ENCODE results near the gene BMP6. TPM values are rescaled to one million over a fixed set of nuclear protein-coding genes. Genes with fewer than 3 reads are reported as not detected.

BMP6 gene
- total and polyA plus RNA-seq, 2 experiments from 2014 or later, result 0.74 TPM; not detected in 1

- no peaks in the 10 kb centered on the region for H3K9me3 ChIP-seq (ENCODE audit: low read depth)
- H3K36me3 ChIP-seq, result no peaks in the 10 kb centered on the region
- H3K27ac ChIP-seq, result no peak overlapping the region
- no peaks in the 10 kb centered on the region for H3K27me3 ChIP-seq
- TF ChIP-seq, protein P1, sequence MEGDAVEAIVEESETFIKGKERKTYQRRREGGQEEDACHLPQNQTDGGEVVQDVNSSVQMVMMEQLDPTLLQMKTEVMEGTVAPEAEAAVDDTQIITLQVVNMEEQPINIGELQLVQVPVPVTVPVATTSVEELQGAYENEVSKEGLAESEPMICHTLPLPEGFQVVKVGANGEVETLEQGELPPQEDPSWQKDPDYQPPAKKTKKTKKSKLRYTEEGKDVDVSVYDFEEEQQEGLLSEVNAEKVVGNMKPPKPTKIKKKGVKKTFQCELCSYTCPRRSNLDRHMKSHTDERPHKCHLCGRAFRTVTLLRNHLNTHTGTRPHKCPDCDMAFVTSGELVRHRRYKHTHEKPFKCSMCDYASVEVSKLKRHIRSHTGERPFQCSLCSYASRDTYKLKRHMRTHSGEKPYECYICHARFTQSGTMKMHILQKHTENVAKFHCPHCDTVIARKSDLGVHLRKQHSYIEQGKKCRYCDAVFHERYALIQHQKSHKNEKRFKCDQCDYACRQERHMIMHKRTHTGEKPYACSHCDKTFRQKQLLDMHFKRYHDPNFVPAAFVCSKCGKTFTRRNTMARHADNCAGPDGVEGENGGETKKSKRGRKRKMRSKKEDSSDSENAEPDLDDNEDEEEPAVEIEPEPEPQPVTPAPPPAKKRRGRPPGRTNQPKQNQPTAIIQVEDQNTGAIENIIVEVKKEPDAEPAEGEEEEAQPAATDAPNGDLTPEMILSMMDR (IDR thresholded peaks at IDR 0.05; ENCODE audit: low read depth, low read length), result no peak
- no peak overlapping the region for H3K4me3 ChIP-seq
- no peak for DNase-seq (ENCODE audit: low read depth in 1 of 2, low spot score in 1 of 2)
- no peaks in the 10 kb centered on the region for H3K4me1 ChIP-seq (ENCODE audit: low read depth)
Observed at GRCh38 chr6:7920425-7920824, 194.5 kb downstream of the BMP6 start.

- Histone ChIP-seq H3K4me1 (ENCODE audit: low read depth) (no peaks in the 10 kb centered on the region), H3K27me3 (no peaks in the 10 kb centered on the region), H3K4me3 (no peak overlapping the region), H3K27ac (no peak overlapping the region), H3K9me3 (ENCODE audit: low read depth) (no peaks in the 10 kb centered on the region), H3K36me3 (no peaks in the 10 kb centered on the region)
- DNase-seq (ENCODE audit: low read depth in 1 of 2, low spot score in 1 of 2), result no peak
- TF ChIP-seq, protein P1 (IDR thresholded peaks at IDR 0.05; ENCODE audit: low read depth, low read length), result no peak
Observed at GRCh38 chr6:7921046-7921445, 195.1 kb downstream of the BMP6 start.

GRCh38 chr6:7921632-7922092 is 195.8 kb downstream of the BMP6 start:
- H3K4me1 ChIP-seq (ENCODE audit: low read depth), result no peaks in the 10 kb centered on the region
- no peak overlapping the region for H3K27ac ChIP-seq
- no peak overlapping the region for H3K4me3 ChIP-seq
- H3K9me3 ChIP-seq (ENCODE audit: low read depth), result no peaks in the 10 kb centered on the region
- H3K36me3 ChIP-seq, result no peaks in the 10 kb centered on the region
- TF ChIP-seq, protein P1 (IDR thresholded peaks at IDR 0.05; ENCODE audit: low read depth, low read length), result no peak
- H3K27me3 ChIP-seq, result no peaks in the 10 kb centered on the region
- peak in 1 of 2 donors; percentile 56 for DNase-seq (ENCODE audit: low read depth in 1 of 2, low spot score in 1 of 2)

DNA sequence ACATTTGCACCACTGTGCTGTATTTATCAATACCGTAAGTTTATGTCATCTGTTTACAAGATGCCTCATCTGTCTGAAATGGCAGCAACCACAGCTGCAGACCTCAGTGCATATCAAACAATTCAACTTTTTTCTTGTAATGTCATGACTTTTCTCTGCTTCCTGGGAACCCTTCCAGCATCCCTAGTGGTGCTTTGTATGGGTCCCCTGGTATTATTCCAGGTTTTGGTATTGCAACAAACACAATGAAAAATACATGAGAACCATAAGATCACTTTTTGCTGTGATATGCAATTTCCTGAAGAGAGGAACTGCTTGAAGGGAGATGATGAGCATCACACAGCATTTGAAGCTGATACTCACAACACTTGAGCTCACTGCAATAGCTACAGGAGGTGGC is 196.7 kb downstream of the BMP6 start:
- DNase-seq (ENCODE audit: low read depth in 1 of 2, low spot score in 1 of 2), result peak in 1 of 2 donors; percentile 80
- TF ChIP-seq, protein P1 (IDR thresholded peaks at IDR 0.05; ENCODE audit: low read depth, low read length), result no peak
- Histone ChIP-seq H3K9me3 (ENCODE audit: low read depth) (no peaks in the 10 kb centered on the region), H3K4me1 (ENCODE audit: low read depth) (no peaks in the 10 kb centered on the region), H3K27me3 (no peaks in the 10 kb centered on the region), H3K36me3 (no peaks in the 10 kb centered on the region), H3K27ac (no peak overlapping the region), H3K4me3 (no peak overlapping the region)

- no peak for DNase-seq (ENCODE audit: low read depth in 1 of 2, low spot score in 1 of 2)
- TF ChIP-seq, protein P1 (IDR thresholded peaks at IDR 0.05; ENCODE audit: low read depth, low read length), result no peak
- Histone ChIP-seq H3K36me3 (no peaks in the 10 kb centered on the region), H3K27me3 (no peaks in the 10 kb centered on the region), H3K9me3 (ENCODE audit: low read depth) (no peaks in the 10 kb centered on the region), H3K4me3 (no peak overlapping the region), H3K27ac (no peak overlapping the region), H3K4me1 (ENCODE audit: low read depth) (no peaks in the 10 kb centered on the region)
Observed at GRCh38 chr6:7924867-7925266, 199.0 kb downstream of the BMP6 start.

Other genes starting within 250 kb of the BMP6 start
- gene DSP, start 184.4 kb upstream of the BMP6 start, total RNA-seq, result 185 and 362 TPM in 2 replicates
- 154 and 237 TPM in 2 replicates for gene DSP, start 184.4 kb upstream of the BMP6 start, polyA plus RNA-seq
- gene SNRNP48, start 135.9 kb upstream of the BMP6 start, total RNA-seq, result 10.1 and 24.8 TPM in 2 replicates
- gene SNRNP48, start 135.9 kb upstream of the BMP6 start, polyA plus RNA-seq, result 9.2 and 14.4 TPM in 2 replicates
- gene TXNDC5, start 184.7 kb downstream of the BMP6 start, total RNA-seq, result 73.1 and 104 TPM in 2 replicates
- gene TXNDC5, start 184.7 kb downstream of the BMP6 start, polyA plus RNA-seq, result 86.1 and 111 TPM in 2 replicates